ENCODE measurements around the gene DYNC2I2.

- TF ChIP-seq CTCF (conservative IDR thresholded peaks at IDR 0.05; ENCODE audit: low read depth in 2 of 2) (no peak), EZH2 (IDR thresholded peaks at IDR 0.05; ENCODE audit: low read depth, unreplicated experiment) (no peak), POLR2AphosphoS5 (IDR thresholded peaks at IDR 0.05; ENCODE audit: low read depth) (no peak), REST (IDR thresholded peaks at IDR 0.05; ENCODE audit: unreplicated experiment) (no peak), ZNF462 (CRISPR knock-in tag; IDR thresholded peaks at IDR 0.05) (no peak), EZH2phosphoT487 (IDR thresholded peaks at IDR 0.05; ENCODE audit: unreplicated experiment) (no peak), CREB1 (CRISPR knock-in tag; IDR thresholded peaks at IDR 0.05; ENCODE audit: low read depth) (no peak), ETS1 (IDR thresholded peaks at IDR 0.05) (no peak), NANOG (IDR thresholded peaks at IDR 0.05; ENCODE audit: borderline replicate concordance) (no peak), JUNB (IDR thresholded peaks at IDR 0.05; ENCODE audit: unreplicated experiment) (no peak), ZNF331 (CRISPR knock-in tag; IDR thresholded peaks at IDR 0.05; ENCODE audit: low read depth) (no peak), ZNF114 (CRISPR knock-in tag; IDR thresholded peaks at IDR 0.05) (no peak), STAT1 (IDR thresholded peaks at IDR 0.05; ENCODE audit: unreplicated experiment) (no peak)
Observed at GRCh38 chr9:128632486-128632885, 24.2 kb downstream of the DYNC2I2 start.
